GM18861 (cell line): ENCODE measurements around the gene TGFBI.

Experiments
- ATAC-seq: cut with Tn5 transposase; IDR thresholded peaks from one replicate; pipeline ENCODE4 v1.9.1; 2021; ENCODE audit not compliant: unreplicated experiment

The TGFBI gene

GRCh38 chr5:136028782-136029742 is at the start of gene TGFBI:
TGFBI (plus strand) TSS chr5:136028988; CDS start chr5:136029056, 68 bp downstream.
- ATAC-seq = no peak

GRCh38 chr5:135978993-135979392 is 49.8 kb upstream of the TGFBI start:
- ATAC-seq = no peak

GRCh38 chr5:135979510-135979909 is 49.3 kb upstream of the TGFBI start:
- ATAC-seq = no peak

- ATAC-seq = no peak
Observed at GRCh38 chr5:135980620-135981019, 48.2 kb upstream of the TGFBI start.

DNA sequence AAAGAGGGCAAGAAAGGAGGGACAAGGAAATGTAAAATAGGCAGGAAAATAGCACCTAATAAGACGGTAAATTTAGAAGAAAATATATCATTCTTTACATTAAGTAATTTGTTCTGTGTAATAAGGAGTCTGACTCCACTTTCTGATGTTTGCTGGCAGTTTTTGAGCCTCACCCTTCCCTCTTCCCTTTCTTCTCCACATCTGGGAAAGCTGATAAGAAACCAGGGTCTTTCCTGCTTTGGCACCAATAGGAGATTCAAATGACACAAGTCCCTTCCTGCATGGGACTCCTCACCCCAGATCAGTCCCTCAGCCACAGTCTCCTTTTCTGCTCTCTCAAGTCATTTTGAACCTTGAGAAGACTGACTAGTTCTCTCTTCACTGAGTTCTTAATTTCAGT is 42.8 kb upstream of the TGFBI start:
- no peak for ATAC-seq

GRCh38 chr5:135986401-135986800 is 42.4 kb upstream of the TGFBI start:
- ATAC-seq = no peak

DNA sequence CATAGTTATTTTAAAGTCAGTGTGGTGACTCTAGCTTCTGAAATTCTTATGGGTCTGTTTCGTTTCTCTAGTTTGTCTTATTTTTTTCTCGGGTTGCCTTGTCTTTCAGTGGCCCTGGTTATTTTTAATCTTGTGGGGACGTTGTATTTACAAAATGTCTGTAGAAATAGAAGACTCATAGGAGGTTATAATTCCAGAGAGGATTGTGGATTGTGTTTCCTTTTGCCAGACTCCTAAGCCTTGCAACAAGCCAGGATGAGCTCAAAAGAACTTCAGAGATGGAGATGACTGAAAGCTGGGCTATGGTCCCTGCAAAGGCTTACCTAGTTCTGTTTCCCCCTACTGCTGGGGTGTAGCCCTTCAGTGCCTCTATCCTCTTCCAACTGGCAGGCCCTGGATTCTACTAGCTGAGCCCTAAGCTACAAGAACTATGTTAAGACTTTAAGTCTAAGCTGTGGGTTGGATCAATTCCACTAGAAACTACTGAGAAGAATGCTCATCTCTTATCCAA is 41.8 kb upstream of the TGFBI start:
- ATAC-seq = no peak

- ATAC-seq = no peak
Observed at GRCh38 chr5:135988546-135988945, 40.2 kb upstream of the TGFBI start.

GRCh38 chr5:135989686-135990085 is 39.1 kb upstream of the TGFBI start:
- no peak for ATAC-seq

DNA sequence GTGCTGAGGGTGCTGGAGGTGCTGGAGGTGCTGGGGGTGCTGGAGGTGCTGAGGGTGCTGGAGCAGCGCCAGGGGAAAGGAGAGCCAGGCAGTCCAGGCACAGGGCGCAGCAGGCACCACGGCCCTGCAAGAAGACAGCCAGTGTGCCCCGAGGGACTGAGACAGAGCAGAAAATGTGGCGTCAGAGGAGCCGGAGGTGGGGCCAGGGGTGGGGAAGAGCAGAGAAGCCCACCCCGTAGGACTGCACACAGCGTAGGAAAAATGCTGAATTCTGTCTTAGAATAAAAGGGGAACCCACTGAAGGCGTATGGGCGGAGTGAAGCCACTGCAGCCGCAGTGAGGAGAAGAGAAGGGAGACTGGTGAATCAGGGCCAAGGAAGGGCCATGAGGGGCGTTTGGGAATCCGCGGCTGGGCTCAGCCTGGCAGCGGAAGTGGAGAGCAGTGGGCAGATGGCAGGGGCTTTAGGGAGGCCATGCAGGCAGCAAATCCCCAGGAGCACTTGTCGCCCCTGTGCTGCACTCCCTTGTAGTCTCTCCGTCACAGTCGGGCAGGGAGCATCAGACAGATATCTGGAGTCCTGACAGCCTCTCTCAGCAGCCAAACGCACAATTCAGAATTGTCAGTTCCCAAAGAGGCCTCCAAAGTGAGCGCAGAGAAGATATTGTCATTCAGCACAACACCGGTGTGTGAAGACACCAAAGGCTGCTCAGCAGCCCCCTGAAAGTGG is 38.1 kb upstream of the TGFBI start:
- ATAC-seq = no peak

- no peak for ATAC-seq
Observed at GRCh38 chr5:135991429-135991828, 37.4 kb upstream of the TGFBI start.

- ATAC-seq = no peak
Observed at GRCh38 chr5:135993335-135993879, 35.4 kb upstream of the TGFBI start.

- no peak for ATAC-seq
Observed at GRCh38 chr5:135993880-135994636, 34.7 kb upstream of the TGFBI start.

GRCh38 chr5:135995976-135996375 is 32.8 kb upstream of the TGFBI start:
- ATAC-seq = no peak

GRCh38 chr5:135996611-135997010 is 32.2 kb upstream of the TGFBI start:
- ATAC-seq = no peak

DNA sequence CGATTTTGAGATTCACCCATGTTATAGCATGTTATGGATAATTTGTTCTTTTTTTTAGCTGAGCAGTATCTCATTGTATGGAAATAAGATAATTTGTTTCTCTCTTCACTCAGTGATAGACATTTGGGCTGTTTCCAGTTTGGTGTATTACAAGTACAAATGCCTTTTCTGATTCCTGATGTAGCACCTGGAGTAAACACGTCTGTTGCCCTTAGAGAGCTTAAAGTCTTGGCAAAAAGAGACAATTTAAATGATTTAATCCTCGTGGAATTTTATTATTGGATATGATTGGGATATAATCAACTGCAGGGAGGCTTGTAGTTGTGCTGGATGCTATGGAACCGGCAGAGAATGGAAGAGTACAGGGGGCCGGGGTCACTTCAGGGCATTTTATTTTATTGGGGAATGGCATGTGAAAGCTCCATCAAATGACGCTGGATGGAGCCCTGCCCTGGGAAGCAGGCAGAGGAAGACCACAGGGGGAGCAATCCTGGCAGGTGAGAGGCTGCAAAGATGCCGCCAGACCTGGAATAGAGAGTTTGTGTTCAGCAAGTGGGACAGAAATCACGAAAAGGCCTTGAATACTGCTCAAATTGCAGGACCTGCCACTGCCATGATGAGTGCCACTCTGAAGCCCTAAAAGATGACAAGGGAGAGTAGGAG is 31.0 kb upstream of the TGFBI start:
- ATAC-seq = no peak

- no peak for ATAC-seq
Observed at GRCh38 chr5:135998889-135999288, 29.9 kb upstream of the TGFBI start.

GRCh38 chr5:135999406-136000139 is 29.2 kb upstream of the TGFBI start:
- ATAC-seq = no peak

DNA sequence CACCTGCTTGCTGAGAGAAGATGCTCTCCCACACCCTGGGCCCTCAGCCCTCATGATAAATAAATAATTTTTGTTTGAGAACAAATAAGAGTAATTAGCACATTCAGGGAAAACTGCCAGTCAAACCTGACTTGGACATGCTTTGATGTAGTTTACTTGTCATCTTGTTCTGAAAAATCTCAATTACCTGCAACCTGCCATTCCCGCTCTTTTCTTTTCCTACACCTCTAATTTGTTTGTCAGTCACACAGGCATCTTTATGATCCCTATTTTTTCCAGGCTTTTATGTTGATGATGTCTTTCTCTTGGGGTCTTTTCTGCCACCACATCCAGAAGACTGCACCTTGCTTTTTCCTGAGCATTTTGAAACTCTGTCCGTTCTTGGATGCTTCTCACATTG is 28.6 kb upstream of the TGFBI start:
- ATAC-seq = no peak

GRCh38 chr5:136000932-136001331 is 27.9 kb upstream of the TGFBI start:
- no peak for ATAC-seq
